OCI-LY3 (cell line): ENCODE data around the gene SH3RF3.

Experiments
- H2AFZ ChIP-seq: fragments of 200-600, 300-600 bp; shearing (Covaris generic); 2 replicates; pipeline ENCODE4 v1.6.0; 2014; ENCODE audit warnings: antibody characterized with exemption, low read depth, low read length
- H3K27ac ChIP-seq: fragments of 200-600, 300-600 bp; sonication (generic); 2 replicates; pipeline ENCODE4 v1.5.1; 2014; ENCODE audit warnings: mild to moderate bottlenecking, low read length, moderate library complexity, mixed read lengths
- H3K27me3 ChIP-seq: fragments of 200-600, 300-600 bp; sonication (generic); 2 replicates; pipeline ENCODE4 v1.6.1; 2014; ENCODE audit warnings: low read depth, low read length, mixed read lengths
- H3K36me3 ChIP-seq: fragments of 200-600, 300-600 bp; sonication (generic); replicated peaks from 2 replicates; pipeline ENCODE3; 2014; ENCODE audit warnings: low read depth, low read length, mixed read lengths
- H3K4me1 ChIP-seq: fragments of 300-600, 200-600 bp; sonication (generic); 2 replicates; pipeline ENCODE4 v1.6.1; 2014; ENCODE audit warnings: low read length, mixed read lengths
- H3K4me2 ChIP-seq: fragments of 200-600, 300-600 bp; sonication (generic); 2 replicates; pipeline ENCODE4 v1.6.1; 2014; ENCODE audit warnings: low read length, mixed read lengths
- H3K4me3 ChIP-seq: fragments of 300-600, 200-600 bp; sonication (generic); 2 replicates; pipeline ENCODE4 v1.5.1; 2014; ENCODE audit warnings: antibody characterized with exemption, mild to moderate bottlenecking, low read length, moderate library complexity
- H3K79me2 ChIP-seq: fragments of 300-600, 200-600 bp; shearing (Covaris generic); 2 replicates; pipeline ENCODE4 v1.6.1; 2014; ENCODE audit warnings: mild to moderate bottlenecking, low read length, mixed read lengths
- H3K9ac ChIP-seq: fragments of 300-600, 200-600 bp; shearing (Covaris generic); 2 replicates; pipeline ENCODE4 v1.6.0; 2014; ENCODE audit warnings: mild to moderate bottlenecking, low read length, moderate library complexity
- H3K9me3 ChIP-seq: fragments of 200-600, 300-600 bp; shearing (Covaris generic); 2 replicates; pipeline ENCODE4 v1.6.1; 2014; ENCODE audit warnings: low read length, mixed read lengths; ENCODE audit not compliant: insufficient read depth
- H4K20me1 ChIP-seq: fragments of 200-600, 300-600 bp; sonication (generic); 2 replicates; pipeline ENCODE4 v1.6.1; 2016; ENCODE audit warnings: low read length, mixed read lengths; ENCODE audit not compliant: insufficient read depth
- EZH2phosphoT487 ChIP-seq: fragments of 200-600 bp; shearing (Covaris generic); IDR thresholded peaks from 2 replicates; pipeline ENCODE4 v1.6.1; 2018; ENCODE audit warnings: antibody characterized with exemption, mixed run types, low read depth
- TF ChIP-seq, protein P1 (sequence below): fragments of 200-600, 300-600 bp; sonication (generic); IDR thresholded peaks from 2 replicates; pipeline ENCODE4 v1.5.1; 2014; ENCODE audit warnings: antibody characterized with exemption, low read length, low read depth

SH3RF3 gene

GRCh38 chr2:109347626-109348025, 218.6 kb downstream of the SH3RF3 start:
- TF ChIP-seq, protein P1, sequence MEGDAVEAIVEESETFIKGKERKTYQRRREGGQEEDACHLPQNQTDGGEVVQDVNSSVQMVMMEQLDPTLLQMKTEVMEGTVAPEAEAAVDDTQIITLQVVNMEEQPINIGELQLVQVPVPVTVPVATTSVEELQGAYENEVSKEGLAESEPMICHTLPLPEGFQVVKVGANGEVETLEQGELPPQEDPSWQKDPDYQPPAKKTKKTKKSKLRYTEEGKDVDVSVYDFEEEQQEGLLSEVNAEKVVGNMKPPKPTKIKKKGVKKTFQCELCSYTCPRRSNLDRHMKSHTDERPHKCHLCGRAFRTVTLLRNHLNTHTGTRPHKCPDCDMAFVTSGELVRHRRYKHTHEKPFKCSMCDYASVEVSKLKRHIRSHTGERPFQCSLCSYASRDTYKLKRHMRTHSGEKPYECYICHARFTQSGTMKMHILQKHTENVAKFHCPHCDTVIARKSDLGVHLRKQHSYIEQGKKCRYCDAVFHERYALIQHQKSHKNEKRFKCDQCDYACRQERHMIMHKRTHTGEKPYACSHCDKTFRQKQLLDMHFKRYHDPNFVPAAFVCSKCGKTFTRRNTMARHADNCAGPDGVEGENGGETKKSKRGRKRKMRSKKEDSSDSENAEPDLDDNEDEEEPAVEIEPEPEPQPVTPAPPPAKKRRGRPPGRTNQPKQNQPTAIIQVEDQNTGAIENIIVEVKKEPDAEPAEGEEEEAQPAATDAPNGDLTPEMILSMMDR, result no peak
- TF ChIP-seq EZH2phosphoT487, result no peak
- Histone ChIP-seq H3K9me3 (no peaks in the 10 kb centered on the region), H3K9ac (no peak overlapping the region), H3K36me3 (no peaks in the 10 kb centered on the region), H2AFZ (no peak overlapping the region), H4K20me1 (no peaks in the 10 kb centered on the region), H3K4me3 (no peak overlapping the region), H3K4me2 (no peak overlapping the region), H3K4me1 (no peaks in the 10 kb centered on the region), H3K79me2 (no peaks in the 10 kb centered on the region), H3K27me3 (peaks cover 38% of the 10 kb centered on the region), H3K27ac (no peak overlapping the region)

- no peak for TF ChIP-seq EZH2phosphoT487
- TF ChIP-seq, protein P1, result no peak
- Histone ChIP-seq H3K4me1 (no peaks in the 10 kb centered on the region), H3K4me2 (no peak overlapping the region), H3K9ac (no peak overlapping the region), H3K79me2 (no peaks in the 10 kb centered on the region), H3K4me3 (no peak overlapping the region), H3K36me3 (no peaks in the 10 kb centered on the region), H2AFZ (no peak overlapping the region), H3K9me3 (no peaks in the 10 kb centered on the region), H3K27me3 (peaks cover 41% of the 10 kb centered on the region), H3K27ac (no peak overlapping the region), H4K20me1 (no peaks in the 10 kb centered on the region)
These were observed 219.2 kb downstream of the SH3RF3 start for GRCh38 chr2:109348190-109348589.

- H3K9ac ChIP-seq, result no peak overlapping the region
- TF ChIP-seq, protein P1, result no peak
- no peak for TF ChIP-seq EZH2phosphoT487
These were observed 219.9 kb downstream of the SH3RF3 start for GRCh38 chr2:109348671-109349502.

DNA sequence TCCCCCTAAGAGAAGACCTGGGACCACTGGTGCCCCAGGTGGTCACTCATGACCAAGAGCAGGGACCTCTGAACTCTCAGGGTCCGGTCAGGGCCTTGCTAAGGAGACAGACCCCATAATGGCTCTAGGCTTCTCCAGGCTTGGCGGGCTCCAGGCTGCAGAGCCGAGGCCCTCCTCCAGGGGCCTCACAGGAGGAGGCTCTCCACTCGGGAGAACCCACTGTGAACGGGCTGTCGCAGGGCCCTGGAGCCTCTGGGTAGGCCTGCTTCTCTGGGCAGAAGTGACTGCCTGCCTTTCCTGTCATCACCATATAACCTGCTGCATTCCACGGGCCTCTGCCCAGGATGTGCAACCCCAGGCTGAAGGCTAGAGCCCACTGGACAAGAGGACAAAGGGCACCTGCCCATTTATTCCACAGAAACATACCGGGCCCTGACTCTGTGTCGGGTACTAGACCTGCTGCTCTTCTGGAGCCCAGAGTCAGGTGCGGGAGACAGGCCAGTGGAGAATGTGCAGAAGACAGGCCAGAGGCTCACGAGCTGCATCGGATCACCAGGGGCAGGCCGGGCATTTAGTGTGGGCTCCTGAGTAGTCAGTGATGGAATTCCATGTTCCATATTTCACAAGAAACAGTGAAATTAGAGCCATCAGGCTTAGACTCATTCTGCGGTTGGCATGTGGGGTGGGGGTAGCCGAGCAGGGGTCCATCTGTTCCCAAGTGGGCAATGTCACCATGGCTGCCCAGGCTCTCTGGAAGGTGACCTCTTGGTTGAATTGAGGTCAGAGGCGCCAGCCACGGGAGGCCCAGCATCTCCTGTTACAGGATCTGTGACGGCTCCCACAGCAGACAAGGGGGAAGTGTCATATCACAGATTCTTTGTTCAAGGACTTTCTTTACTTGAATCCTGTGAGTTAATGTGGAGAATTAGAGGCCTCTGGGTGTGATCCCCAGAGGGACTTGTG, 220.8 kb downstream of the SH3RF3 start:
- no peak overlapping the region for H3K27ac ChIP-seq
- H3K9ac ChIP-seq, result no peak overlapping the region
- TF ChIP-seq, protein P1, result no peak
- TF ChIP-seq EZH2phosphoT487, result no peak
- no peaks in the 10 kb centered on the region for H3K9me3 ChIP-seq
- no peak overlapping the region for H2AFZ ChIP-seq
- H3K36me3 ChIP-seq, result no peaks in the 10 kb centered on the region
- no peaks in the 10 kb centered on the region for H4K20me1 ChIP-seq
- no peaks in the 10 kb centered on the region for H3K4me1 ChIP-seq
- no peak overlapping the region for H3K4me2 ChIP-seq
- no peaks in the 10 kb centered on the region for H3K79me2 ChIP-seq
- no peak overlapping the region for H3K4me3 ChIP-seq
- H3K27me3 ChIP-seq, result peaks cover 41% of the 10 kb centered on the region

More at GRCh38 chr2:109348671-109349502, 219.9 kb downstream of the SH3RF3 start:
- Histone ChIP-seq H3K27me3 (peaks cover 41% of the 10 kb centered on the region), H3K27ac (no peak overlapping the region), H3K4me3 (no peak overlapping the region), H3K4me2 (no peak overlapping the region), H2AFZ (no peak overlapping the region), H3K9me3 (no peaks in the 10 kb centered on the region), H3K79me2 (no peaks in the 10 kb centered on the region), H3K4me1 (no peaks in the 10 kb centered on the region), H3K36me3 (no peaks in the 10 kb centered on the region), H4K20me1 (no peaks in the 10 kb centered on the region)
